Superior temporal gyrus (tissue), 1 donor: ENCODE data around the gene SPIN1.
A peak's percentile ranks its signal among the peaks of the same experiment; 100 is the strongest.
"Not testable (repeated sequence)": the region's sequence is repeated elsewhere in the genome, so short reads cannot be mapped to it uniquely, and the experiment has no call there.

Experiments
- DNase-seq: peaks from one replicate; pipeline ENCODE4 v3.0.0-alpha.2; 2016; ENCODE audit errors: extremely low spot score

The SPIN1 gene

DNA sequence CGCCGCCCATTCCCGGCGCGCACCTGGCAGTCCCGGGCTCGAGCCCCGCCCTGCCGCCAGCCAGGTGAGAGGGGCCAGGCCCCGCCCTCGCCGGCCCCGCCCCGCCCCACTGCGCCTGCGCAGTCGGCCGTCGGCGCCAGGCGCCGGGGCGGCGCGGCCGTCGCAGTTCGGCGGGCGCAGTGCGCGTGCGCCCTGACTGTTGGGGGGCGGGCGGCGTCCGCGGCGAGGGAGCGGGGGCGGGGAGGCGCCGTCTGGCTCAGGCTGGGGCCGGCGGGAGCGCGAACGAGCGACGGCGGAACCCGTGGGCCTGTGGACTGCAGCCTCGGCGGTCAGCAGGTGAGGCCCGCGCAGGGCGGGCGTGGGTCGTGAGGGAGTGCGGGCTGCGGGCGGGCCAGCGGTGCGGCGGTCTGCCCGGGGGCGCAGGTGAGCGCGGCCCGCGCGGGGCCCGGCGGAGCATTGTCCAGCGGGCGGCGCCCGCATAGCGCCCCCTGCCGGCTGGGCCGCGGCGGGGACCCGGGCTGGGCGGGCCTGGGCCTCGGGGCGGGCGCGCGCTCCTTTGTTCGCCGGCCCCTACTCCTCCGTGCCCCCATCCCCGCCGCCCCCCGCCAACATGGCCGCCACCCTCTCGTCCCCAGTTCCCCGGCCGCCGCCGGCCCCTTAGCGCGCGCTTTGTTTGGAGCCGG, at the start of gene SPIN1:
Gene SPIN1, plus strand, starts transcription at position 242 of the 683 bp plus-strand sequence. CDS start 38,096 bp downstream, outside the sequence.
- peak; percentile 53 for DNase-seq

DNA sequence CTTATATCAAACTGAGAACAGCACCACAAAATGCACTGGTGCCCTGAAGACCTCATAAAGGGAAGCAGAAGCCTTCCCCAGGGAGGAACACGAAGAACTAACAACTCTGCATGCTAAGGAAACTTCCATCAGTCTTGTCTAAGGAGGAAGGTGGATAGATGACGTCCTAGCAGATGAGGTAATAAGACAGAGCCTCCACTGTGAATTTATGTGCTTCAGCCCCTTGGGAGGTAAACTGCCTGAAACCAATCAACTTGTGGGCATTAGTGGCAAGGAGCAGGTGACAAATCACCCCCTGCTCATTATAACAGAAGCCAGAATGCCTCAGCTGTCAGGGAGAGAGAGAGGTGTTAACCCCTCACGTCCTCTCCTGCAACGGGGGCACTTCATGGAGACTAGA, 48.9 kb upstream of the SPIN1 start:
- DNase-seq = no peak

- DNase-seq = no peak
Observed at GRCh38 chr9:88342246-88342645, 46.0 kb upstream of the SPIN1 start.

GRCh38 chr9:88344013-88344412, 44.2 kb upstream of the SPIN1 start:
- DNase-seq = no peak

DNA sequence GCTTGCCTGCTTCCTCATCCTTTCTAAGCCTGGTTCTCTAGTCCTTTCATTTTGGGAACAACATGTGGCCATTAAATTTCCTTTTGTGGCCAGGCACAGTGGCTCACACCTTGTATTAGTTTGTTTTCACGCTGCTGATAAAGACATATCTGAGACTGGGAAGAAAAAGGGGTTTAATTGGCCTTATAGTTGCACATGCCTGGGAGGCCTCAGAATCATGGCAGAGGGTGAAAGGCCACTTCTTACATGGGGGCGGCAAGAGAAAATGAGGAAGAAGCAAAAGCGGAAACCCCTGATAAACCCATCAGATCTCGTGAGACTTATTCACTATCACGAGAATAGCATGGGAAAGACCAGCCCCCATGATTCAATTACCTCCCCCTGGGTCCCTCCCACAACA, 37.9 kb upstream of the SPIN1 start:
- DNase-seq = not testable (repeated sequence)

DNA sequence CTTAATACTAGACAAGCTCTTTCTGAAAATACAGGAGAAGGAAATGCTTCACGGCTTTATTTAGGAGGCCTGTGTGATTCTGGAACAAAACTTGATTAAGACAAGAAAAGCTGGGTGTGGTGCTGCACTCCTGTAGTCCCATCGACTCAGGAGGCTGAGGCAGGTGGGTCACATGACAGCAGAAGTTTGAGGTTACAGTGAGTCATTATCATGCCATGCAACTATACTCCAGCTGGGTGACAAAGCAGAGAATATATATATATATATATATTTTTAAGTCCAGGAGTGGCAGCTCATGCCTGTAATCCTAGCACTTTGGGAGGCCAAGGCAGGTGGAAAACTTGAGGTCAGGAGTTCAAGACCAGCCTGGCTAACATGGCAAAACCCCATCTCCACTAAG, 33.1 kb upstream of the SPIN1 start:
- DNase-seq = no peak

- not testable (repeated sequence) for DNase-seq
Observed at GRCh38 chr9:88357250-88357649, 31.0 kb upstream of the SPIN1 start.

DNA sequence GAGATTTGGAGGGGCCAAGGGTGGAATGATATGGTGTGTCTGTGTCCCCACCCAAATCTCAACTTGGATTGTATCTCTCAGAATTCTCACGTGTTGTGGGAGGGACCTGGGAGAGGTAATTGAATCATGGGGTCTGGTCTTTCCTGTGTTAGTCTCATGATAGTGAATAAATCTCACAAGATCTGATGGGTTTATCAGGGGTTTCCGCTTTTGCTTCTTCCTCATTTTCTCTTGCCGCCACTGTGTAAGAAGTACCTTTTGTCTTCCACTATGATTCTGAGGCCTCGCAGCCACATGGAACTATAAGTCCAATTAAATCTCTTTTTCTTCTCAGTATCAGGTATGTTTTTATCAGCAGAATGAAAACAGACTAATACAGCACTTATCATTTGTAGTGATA, 29.5 kb upstream of the SPIN1 start:
- no peak for DNase-seq

- DNase-seq = no peak
Observed at GRCh38 chr9:88359974-88360373, 28.3 kb upstream of the SPIN1 start.

- DNase-seq = no peak
Observed at GRCh38 chr9:88362681-88363080, 25.6 kb upstream of the SPIN1 start.

- no peak for DNase-seq
Observed at GRCh38 chr9:88363661-88364060, 24.6 kb upstream of the SPIN1 start.

DNA sequence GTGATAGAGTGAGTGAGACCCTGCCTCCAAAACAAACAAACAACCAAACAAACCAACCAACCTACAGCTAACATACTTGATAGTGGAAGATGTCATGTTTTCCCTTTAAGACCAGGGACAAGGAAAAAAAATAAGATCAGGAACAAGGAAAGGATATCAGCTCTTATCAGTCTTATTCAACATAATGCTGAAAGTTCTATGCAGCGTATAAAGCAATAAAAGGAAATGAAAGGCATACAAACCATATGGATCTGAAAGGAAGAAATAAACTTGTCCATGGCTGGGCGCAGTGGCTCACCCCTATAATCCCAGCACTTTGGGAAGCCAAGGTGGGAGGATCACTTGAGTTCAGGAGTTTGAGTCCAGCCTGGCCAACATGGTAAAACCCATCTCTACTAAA, 23.5 kb upstream of the SPIN1 start:
- no peak for DNase-seq

DNA sequence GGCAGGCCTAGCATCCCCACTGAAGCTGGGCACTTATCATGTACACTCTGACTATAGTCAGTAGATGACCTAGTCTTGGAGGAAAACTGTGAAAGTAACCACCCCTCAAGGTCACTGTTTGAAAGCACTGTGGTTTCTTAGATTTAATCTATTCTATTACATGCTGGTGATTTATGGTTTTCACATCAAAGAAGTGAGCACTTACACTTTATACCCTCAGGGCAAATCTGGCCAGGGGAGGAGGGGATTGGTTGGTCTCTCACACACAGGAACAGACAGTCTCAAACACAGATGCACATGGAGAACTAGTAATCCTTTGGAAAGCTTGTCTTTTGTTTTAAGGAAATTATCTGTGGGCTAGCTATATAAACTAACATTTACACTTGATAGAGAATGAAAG, 17.9 kb upstream of the SPIN1 start:
- no peak for DNase-seq

GRCh38 chr9:88372103-88372654, 16.1 kb upstream of the SPIN1 start:
- no peak for DNase-seq

GRCh38 chr9:88373045-88373444, 15.2 kb upstream of the SPIN1 start:
- no peak for DNase-seq

- no peak for DNase-seq
Observed at GRCh38 chr9:88378317-88378716, 9.9 kb upstream of the SPIN1 start.

- no peak for DNase-seq
Observed at GRCh38 chr9:88379352-88379751, 8.9 kb upstream of the SPIN1 start.

- no peak for DNase-seq
Observed at GRCh38 chr9:88380118-88380517, 8.1 kb upstream of the SPIN1 start.

DNA sequence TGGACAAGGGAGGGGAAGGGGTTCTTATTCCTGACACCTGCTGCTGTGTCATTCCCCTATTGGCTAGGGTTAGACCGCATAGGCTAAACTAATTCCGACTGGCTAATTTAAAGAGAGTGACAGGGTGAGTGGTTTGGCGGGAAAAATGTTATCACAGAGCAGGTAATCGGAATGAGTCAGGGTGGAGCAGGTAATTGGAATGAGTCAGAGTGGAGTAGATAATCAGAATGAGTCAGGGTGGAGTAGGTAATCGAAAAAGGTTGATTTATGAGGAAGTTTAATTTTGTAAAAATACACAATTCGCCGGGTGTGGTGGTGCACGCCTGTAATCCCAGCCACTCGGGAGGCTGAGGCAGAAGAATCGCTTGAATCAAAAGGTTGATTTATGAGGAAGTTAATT, 6.9 kb upstream of the SPIN1 start:
- DNase-seq = not testable (repeated sequence)

DNA sequence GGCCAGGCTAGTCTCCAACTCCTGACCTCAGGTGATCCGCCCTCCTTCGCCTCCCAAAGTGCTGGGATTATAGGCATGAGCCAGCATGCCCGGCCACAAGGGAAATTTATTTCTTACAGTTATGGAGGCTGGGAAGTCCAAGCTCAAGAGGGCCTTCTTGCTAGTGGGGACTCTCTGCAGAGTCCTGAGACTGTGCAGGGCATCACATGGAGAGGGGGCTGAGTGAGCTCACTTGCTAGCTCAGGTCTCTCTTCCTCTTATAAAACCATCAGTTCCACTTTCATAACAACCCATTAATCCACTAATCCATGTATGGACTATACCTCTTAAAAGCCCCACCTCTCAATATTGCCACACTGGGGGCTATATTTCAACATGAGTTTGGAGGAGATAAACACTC, 5.1 kb upstream of the SPIN1 start:
- no peak for DNase-seq

DNA sequence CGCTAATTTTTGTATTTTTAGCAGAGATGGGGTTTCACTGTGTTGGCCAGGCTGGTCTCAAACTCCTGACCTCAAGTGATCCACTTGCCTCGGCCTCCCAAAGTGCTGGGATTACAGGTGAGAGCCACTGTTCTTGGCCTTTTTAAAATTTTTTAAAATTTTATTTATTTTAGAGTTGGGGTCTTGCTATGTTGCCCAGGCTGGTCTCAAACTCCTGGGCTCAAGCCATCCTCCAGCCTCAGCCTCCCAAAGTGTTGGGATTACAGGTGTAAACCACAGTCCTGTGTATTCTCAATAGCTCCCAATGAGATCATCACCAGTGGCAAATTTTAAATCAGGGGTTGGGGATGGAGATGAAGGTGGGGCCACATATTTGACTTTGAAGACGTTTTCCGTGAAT, 2.1 kb upstream of the SPIN1 start:
- DNase-seq = not testable (repeated sequence)

GRCh38 chr9:88387036-88387551, 1.1 kb upstream of the SPIN1 start:
- DNase-seq = no peak

GRCh38 chr9:88387552-88388202, 567 bp upstream of the SPIN1 start:
- DNase-seq = peak; percentile 63
